Left cardiac atrium (tissue), 4 donors: ENCODE measurements around the gene PJA2. TPM values are rescaled to one million over a fixed set of nuclear protein-coding genes. Genes with fewer than 3 reads are reported as not detected.

Experiments used
- ATAC-seq, 2 donors: fragments of 200-7000 bp; cut with Tn5 transposase; one replicate each; pipeline ENCODE4 v1.9.1; 2020; ENCODE audit warnings: mild to moderate bottlenecking in 2 of 2, moderate library complexity in 2 of 2
- DNase-seq: peaks from one replicate; pipeline ENCODE4 v3.0.0-alpha.2; 2020
- intact Hi-C, 2 donors: fragments of 100-400 bp; cut with DNase I; formaldehyde crosslinking; loops; one replicate each; pipeline versions ENCODE4 v1.14.1 to v1.15.1; 2022 to 2023
- total RNA-seq, 2 donors: library from RNA; stranded (reverse); fragmentation: NEBNext Ultra II Directional; extraction: Animal tissue kit (Norgen Biotek cat#: 25700); gene quantifications; one replicate each; pipeline ENCODE4 v1.2.1, GENCODE V29; 2021
- donor health status: DM: no; HTN: yes; CAD: no.
- donor health status: DM: no; HTN: yes; CAD: no; lungs with severe emphysema.
- donor health status: DM: yes; HTN: yes; CAD: no.
- donor health status: Dilated cardiomyopathy.

Gene PJA2
- total RNA-seq, 2 donors from 2014 or later = 72.8 to 94.8 TPM

- intact Hi-C loops = no loop called here
- DNase-seq = peak; percentile 84
- peak; percentile 32 to 66 for ATAC-seq
Measured at GRCh38 chr5:109410389-109411148, 795 bp upstream of the PJA2 start.

GRCh38 chr5:109408991-109409843 is 557 bp downstream of the PJA2 start:
- intact Hi-C loops = no loop called here
- DNase-seq = peak; percentile 77
- peak; percentile 35 to 49 for ATAC-seq

- DNase-seq (no peak), ATAC-seq (no peak)
- intact Hi-C loops = no loop called here
Measured at GRCh38 chr5:109407913-109408312, 1.9 kb downstream of the PJA2 start.

GRCh38 chr5:109406719-109407118 is 3.1 kb downstream of the PJA2 start:
- ATAC-seq (no peak), DNase-seq (no peak)
- intact Hi-C loops = no loop called here

GRCh38 chr5:109404428-109404960 is 5.3 kb downstream of the PJA2 start:
- ATAC-seq = no peak
- DNase-seq = no peak
- intact Hi-C loops = no loop called here

- no peak for ATAC-seq
- DNase-seq = no peak
- intact Hi-C loops = no loop called here
Measured at GRCh38 chr5:109403469-109403868, 6.3 kb downstream of the PJA2 start.

- DNase-seq = no peak
- peak; percentile 77 to 94 for ATAC-seq
- intact Hi-C loops = no loop called here
Measured at GRCh38 chr5:109399092-109399759, 10.5 kb downstream of the PJA2 start.

- DNase-seq = no peak
- intact Hi-C loops = no loop called here
- ATAC-seq = no peak
Measured at GRCh38 chr5:109396965-109397364, 12.8 kb downstream of the PJA2 start.

GRCh38 chr5:109394806-109395205 is 15.0 kb downstream of the PJA2 start:
- ATAC-seq = no peak
- DNase-seq = no peak
- intact Hi-C loops = no loop called here

- intact Hi-C loops = no loop called here
- ATAC-seq (no peak), DNase-seq (no peak)
Measured at GRCh38 chr5:109390188-109390587, 19.6 kb downstream of the PJA2 start.

- ATAC-seq (peak in 1 of 2 donors; percentile 22), DNase-seq (no peak)
- intact Hi-C loops = no loop called here
Measured at GRCh38 chr5:109388407-109388806, 21.4 kb downstream of the PJA2 start.

- DNase-seq (no peak), ATAC-seq (no peak)
- intact Hi-C loops = no loop called here
Measured at GRCh38 chr5:109387408-109387974, 22.3 kb downstream of the PJA2 start.

- ATAC-seq (no peak), DNase-seq (no peak)
- intact Hi-C loops = no loop called here
Measured at GRCh38 chr5:109378095-109378494, 31.7 kb downstream of the PJA2 start.

- intact Hi-C loops = no loop called here
- DNase-seq (no peak), ATAC-seq (peak in 1 of 2 donors; percentile 38)
Measured at GRCh38 chr5:109374625-109375024, 35.1 kb downstream of the PJA2 start.

GRCh38 chr5:109373932-109374331 is 35.8 kb downstream of the PJA2 start:
- intact Hi-C loops = no loop called here
- DNase-seq (no peak), ATAC-seq (no peak)

GRCh38 chr5:109370343-109370742 is 39.4 kb downstream of the PJA2 start:
- DNase-seq = no peak
- no peak for ATAC-seq
- intact Hi-C loops = no loop called here

- intact Hi-C loops = no loop called here
- ATAC-seq (no peak), DNase-seq (no peak)
Measured at GRCh38 chr5:109365653-109366052, 44.1 kb downstream of the PJA2 start.

GRCh38 chr5:109364977-109365376 is 44.8 kb downstream of the PJA2 start:
- DNase-seq = no peak
- no peak for ATAC-seq
- intact Hi-C loops = no loop called here

- intact Hi-C loops = no loop called here
- no peak for DNase-seq
- ATAC-seq = no peak
Measured at GRCh38 chr5:109359642-109360041, 50.1 kb downstream of the PJA2 start.
